OCI-LY1 (cell line): ENCODE measurements around the gene KCNB1.

Experiments used
- H2AFZ ChIP-seq: fragments of 200-600 bp; sonication (generic), shearing (Covaris generic); 2 replicates; pipeline ENCODE4 v1.6.0; 2014; ENCODE audit warnings: antibody characterized with exemption, mild to moderate bottlenecking, low read length
- H3F3A ChIP-seq: fragments of 200-600 bp; sonication (generic), shearing (Covaris generic); 2 replicates; pipeline ENCODE4 v1.6.0; 2014; ENCODE audit warnings: mild to moderate bottlenecking, antibody characterized with exemption, low read length, moderate library complexity; ENCODE audit not compliant: insufficient read depth
- H3K27ac ChIP-seq: fragments of 200-600 bp; sonication (generic); 2 replicates; pipeline ENCODE4 v1.5.1; 2014; ENCODE audit warnings: low read length, mixed run types, mild to moderate bottlenecking, low read depth; ENCODE audit not compliant: poor library complexity, severe bottlenecking
- H3K27me3 ChIP-seq: fragments of 200-600 bp; sonication (generic); 2 replicates; pipeline ENCODE4 v1.6.0; 2014; ENCODE audit warnings: antibody characterized with exemption, mild to moderate bottlenecking, low read length, moderate library complexity; ENCODE audit not compliant: insufficient read depth
- H3K36me3 ChIP-seq: fragments of 200-600 bp; sonication (generic); 2 replicates; pipeline ENCODE4 v1.6.1; 2014; ENCODE audit warnings: mild to moderate bottlenecking, antibody characterized with exemption, low read length, moderate library complexity, mixed read lengths; ENCODE audit not compliant: insufficient read depth
- H3K4me1 ChIP-seq: fragments of 200-600 bp; sonication (generic); 2 replicates; pipeline ENCODE4 v1.5.1; 2014; ENCODE audit warnings: mild to moderate bottlenecking, low read length, moderate library complexity; ENCODE audit not compliant: insufficient read depth, severe bottlenecking
- H3K4me2 ChIP-seq: fragments of 200-600 bp; sonication (generic), shearing (Covaris generic); 2 replicates; pipeline ENCODE4 v1.6.1; 2014; ENCODE audit warnings: low read length
- H3K4me3 ChIP-seq: fragments of 200-600 bp; sonication (generic); 2 replicates; pipeline ENCODE4 v1.5.1; 2014; ENCODE audit warnings: low read length, low read depth, mild to moderate bottlenecking, mixed read lengths; ENCODE audit not compliant: poor library complexity, severe bottlenecking
- H3K79me2 ChIP-seq: fragments of 200-600 bp; shearing (Covaris generic); 2 replicates; pipeline ENCODE4 v1.6.1; 2016; ENCODE audit warnings: mixed run types, low read length, mixed read lengths; ENCODE audit not compliant: insufficient read depth
- H3K9ac ChIP-seq: fragments of 200-600 bp; sonication (generic), shearing (Covaris generic); 2 replicates; pipeline ENCODE4 v1.6.1; 2014; ENCODE audit warnings: mild to moderate bottlenecking, low read length, mixed read lengths
- H3K9me2 ChIP-seq: fragments of 200-600 bp; sonication (generic), shearing (Covaris generic); 2 replicates; pipeline ENCODE4 v1.6.1; 2014; ENCODE audit warnings: low read depth, mild to moderate bottlenecking, low read length, mixed read lengths
- H3K9me3 ChIP-seq: fragments of 200-600 bp; shearing (Covaris generic); 2 replicates; pipeline ENCODE4 v1.6.1; 2014; ENCODE audit warnings: low read length, mixed read lengths
- H4K20me1 ChIP-seq: fragments of 200-600 bp; sonication (generic), shearing (Covaris generic); 2 replicates; pipeline ENCODE4 v1.6.0; 2016; ENCODE audit warnings: mild to moderate bottlenecking, low read length; ENCODE audit not compliant: insufficient read depth
- CTCF ChIP-seq: fragments of 200-600 bp; sonication (generic), shearing (Covaris generic); IDR thresholded peaks from 2 replicates; pipeline ENCODE4 v1.5.1; 2017; ENCODE audit warnings: mild to moderate bottlenecking, antibody characterized with exemption, low read length, moderate library complexity, mixed read lengths
- EZH2 ChIP-seq: fragments of 200-600 bp; sonication (generic), shearing (Covaris generic); IDR thresholded peaks from 2 replicates; pipeline ENCODE4 v1.8.0; 2017; ENCODE audit warnings: borderline replicate concordance, mixed run types, mild to moderate bottlenecking, antibody characterized with exemption, low read length, moderate library complexity, mixed read lengths

The KCNB1 gene

GRCh38 chr20:49517805-49518100 lies 35.3 kb upstream of the KCNB1 start:
- H3K36me3 ChIP-seq, result no peaks in the 10 kb centered on the region
- H3K9ac ChIP-seq, result no peak overlapping the region
- no peaks in the 10 kb centered on the region for H3K4me1 ChIP-seq
- peaks cover 17% of the 10 kb centered on the region; the same call in 1 of the 2 replicates for H3K27me3 ChIP-seq
- no peak overlapping the region for H3K27ac ChIP-seq
- H2AFZ ChIP-seq, result no peak overlapping the region
- H4K20me1 ChIP-seq, result no peaks in the 10 kb centered on the region
- H3K4me3 ChIP-seq, result no peak overlapping the region
- H3F3A ChIP-seq, result no peaks in the 10 kb centered on the region
- H3K9me3 ChIP-seq, result no peaks in the 10 kb centered on the region
- no peak overlapping the region for H3K4me2 ChIP-seq
- no peaks in the 10 kb centered on the region for H3K79me2 ChIP-seq
- TF ChIP-seq EZH2 (no peak), CTCF (no peak)
- H3K9me2 ChIP-seq, result no peaks in the 10 kb centered on the region

- no peak for TF ChIP-seq CTCF
- no peak for TF ChIP-seq EZH2
- H3K9me2 ChIP-seq, result no peaks in the 10 kb centered on the region
- H3K79me2 ChIP-seq, result no peaks in the 10 kb centered on the region
- H3K27me3 ChIP-seq, result peaks cover 15% of the 10 kb centered on the region; the same call in 1 of the 2 replicates
- H2AFZ ChIP-seq, result no peak overlapping the region
- H3K4me1 ChIP-seq, result no peaks in the 10 kb centered on the region
- no peak overlapping the region for H3K4me3 ChIP-seq
- H3K4me2 ChIP-seq, result no peak overlapping the region
- H3K36me3 ChIP-seq, result no peaks in the 10 kb centered on the region
- no peak overlapping the region for H3K9ac ChIP-seq
- no peaks in the 10 kb centered on the region for H3F3A ChIP-seq
- H4K20me1 ChIP-seq, result no peaks in the 10 kb centered on the region
- H3K27ac ChIP-seq, result no peak overlapping the region
- H3K9me3 ChIP-seq, result no peaks in the 10 kb centered on the region
Observed at GRCh38 chr20:49516916-49517804, 34.7 kb upstream of the KCNB1 start.

GRCh38 chr20:49515586-49515985 lies 33.1 kb upstream of the KCNB1 start:
- no peak overlapping the region for H2AFZ ChIP-seq
- H4K20me1 ChIP-seq, result no peaks in the 10 kb centered on the region
- no peaks in the 10 kb centered on the region for H3F3A ChIP-seq
- no peak overlapping the region for H3K9ac ChIP-seq
- H3K36me3 ChIP-seq, result no peaks in the 10 kb centered on the region
- no peak overlapping the region for H3K4me3 ChIP-seq
- no peaks in the 10 kb centered on the region for H3K9me3 ChIP-seq
- no peaks in the 10 kb centered on the region for H3K79me2 ChIP-seq
- no peaks in the 10 kb centered on the region for H3K4me1 ChIP-seq
- peaks cover 10% of the 10 kb centered on the region; the same call in 1 of the 2 replicates for H3K27me3 ChIP-seq
- no peak overlapping the region for H3K4me2 ChIP-seq
- TF ChIP-seq CTCF, result no peak
- TF ChIP-seq EZH2, result no peak
- no peak overlapping the region for H3K27ac ChIP-seq
- H3K9me2 ChIP-seq, result no peaks in the 10 kb centered on the region
